GM21528 (cell line): ENCODE results near the gene TOM1L2.

Experiments
- ATAC-seq: cut with Tn5 transposase; IDR thresholded peaks from one replicate; pipeline ENCODE4 v1.9.1; 2021; ENCODE audit warnings: mild to moderate bottlenecking, moderate library complexity; ENCODE audit not compliant: unreplicated experiment, low FRiP score

The TOM1L2 gene

DNA sequence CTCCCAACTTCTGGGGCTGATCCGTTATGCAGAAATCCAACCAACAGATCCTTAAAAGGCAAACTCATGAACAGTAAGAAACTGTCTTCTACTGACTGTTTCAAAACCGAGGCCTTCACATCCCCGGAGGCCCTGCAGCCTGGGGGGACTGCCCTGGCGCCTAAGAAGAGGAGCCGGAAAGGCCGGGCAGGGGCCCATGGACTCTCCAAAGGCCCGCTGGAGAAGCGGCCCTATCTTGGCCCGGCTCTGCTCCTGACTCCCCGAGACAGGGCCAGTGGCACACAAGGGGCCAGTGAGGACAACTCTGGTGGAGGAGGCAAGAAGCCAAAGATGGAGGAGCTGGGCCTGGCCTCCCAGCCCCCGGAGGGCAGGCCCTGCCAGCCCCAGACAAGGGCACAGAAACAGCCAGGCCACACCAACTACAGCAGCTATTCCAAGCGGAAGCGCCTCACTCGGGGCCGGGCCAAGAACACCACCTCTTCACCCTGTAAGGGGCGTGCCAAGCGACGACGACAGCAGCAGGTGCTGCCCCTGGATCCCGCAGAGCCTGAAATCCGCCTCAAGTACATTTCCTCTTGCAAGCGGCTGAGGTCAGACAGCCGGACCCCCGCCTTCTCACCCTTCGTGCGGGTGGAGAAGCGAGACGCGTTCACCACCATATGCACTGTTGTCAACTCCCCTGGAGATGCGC is 174.9 kb downstream of the TOM1L2 start:
- no peak for ATAC-seq

DNA sequence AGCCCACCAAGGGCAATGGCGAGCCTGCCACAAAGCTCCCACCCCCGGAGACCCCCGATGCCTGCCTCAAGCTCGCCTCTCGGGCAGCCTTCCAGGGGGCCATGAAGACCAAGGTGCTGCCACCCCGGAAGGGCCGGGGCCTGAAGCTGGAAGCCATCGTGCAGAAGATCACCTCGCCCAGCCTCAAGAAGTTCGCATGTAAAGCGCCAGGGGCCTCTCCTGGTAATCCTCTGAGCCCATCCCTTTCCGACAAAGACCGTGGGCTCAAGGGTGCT is 175.5 kb downstream of the TOM1L2 start:
- ATAC-seq = no peak

DNA sequence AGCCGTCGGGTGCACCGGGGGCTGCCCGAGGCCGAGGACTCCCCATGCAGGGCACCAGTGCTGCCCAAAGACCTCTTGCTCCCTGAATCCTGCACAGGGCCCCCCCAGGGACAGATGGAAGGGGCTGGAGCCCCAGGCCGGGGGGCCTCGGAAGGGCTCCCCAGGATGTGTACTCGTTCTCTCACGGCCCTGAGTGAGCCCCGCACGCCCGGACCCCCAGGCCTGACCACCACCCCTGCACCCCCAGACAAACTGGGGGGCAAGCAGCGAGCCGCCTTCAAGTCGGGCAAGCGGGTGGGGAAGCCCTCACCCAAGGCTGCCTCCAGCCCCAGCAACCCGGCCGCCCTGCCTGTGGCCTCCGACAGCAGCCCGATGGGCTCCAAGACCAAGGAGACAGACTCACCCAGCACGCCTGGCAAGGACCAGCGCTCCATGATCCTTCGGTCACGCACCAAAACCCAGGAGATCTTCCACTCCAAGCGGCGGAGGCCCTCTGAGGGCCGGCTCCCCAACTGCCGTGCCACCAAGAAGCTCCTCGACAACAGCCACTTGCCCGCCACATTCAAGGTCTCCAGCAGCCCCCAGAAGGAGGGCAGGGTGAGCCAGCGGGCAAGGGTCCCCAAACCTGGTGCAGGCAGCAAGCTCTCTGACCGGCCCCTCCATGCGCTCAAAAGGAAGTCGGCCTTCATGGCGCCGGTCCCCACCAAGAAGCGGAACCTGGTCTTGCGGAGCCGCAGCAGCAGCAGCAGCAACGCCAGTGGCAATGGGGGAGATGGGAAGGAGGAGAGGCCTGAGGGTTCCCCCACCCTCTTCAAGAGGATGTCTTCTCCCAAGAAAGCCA is 176.0 kb downstream of the TOM1L2 start:
- no peak for ATAC-seq

DNA sequence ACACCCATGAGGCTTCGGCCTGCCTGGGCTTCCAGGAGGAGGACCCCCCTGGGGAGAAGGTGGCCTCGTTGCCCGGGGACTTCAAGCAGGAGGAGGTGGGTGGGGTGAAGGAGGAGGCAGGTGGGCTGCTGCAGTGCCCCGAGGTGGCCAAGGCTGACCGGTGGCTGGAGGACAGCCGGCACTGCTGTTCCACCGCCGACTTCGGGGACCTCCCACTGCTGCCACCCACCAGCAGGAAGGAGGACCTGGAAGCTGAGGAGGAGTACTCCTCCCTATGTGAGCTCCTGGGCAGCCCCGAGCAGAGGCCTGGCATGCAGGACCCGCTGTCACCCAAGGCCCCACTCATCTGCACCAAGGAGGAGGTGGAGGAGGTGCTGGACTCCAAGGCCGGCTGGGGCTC is 176.9 kb downstream of the TOM1L2 start:
- no peak for ATAC-seq

DNA sequence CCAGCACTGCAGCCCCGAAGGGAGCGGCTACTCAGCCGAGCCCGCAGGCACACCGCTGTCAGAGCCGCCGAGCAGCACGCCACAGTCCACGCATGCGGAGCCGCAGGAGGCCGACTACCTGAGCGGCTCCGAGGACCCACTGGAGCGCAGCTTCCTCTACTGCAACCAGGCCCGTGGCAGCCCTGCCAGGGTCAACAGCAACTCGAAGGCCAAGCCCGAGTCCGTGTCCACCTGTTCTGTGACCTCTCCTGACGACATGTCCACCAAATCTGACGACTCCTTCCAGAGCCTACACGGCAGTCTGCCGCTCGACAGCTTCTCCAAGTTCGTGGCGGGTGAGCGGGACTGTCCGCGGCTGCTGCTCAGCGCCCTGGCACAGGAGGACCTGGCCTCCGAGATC is 177.8 kb downstream of the TOM1L2 start:
- ATAC-seq = no peak
